Sigmoid colon (tissue), 4 donors: Measurements from ENCODE around the gene OR2T3.
"Not testable (repeated sequence)": the region's sequence is repeated elsewhere in the genome, so short reads cannot be mapped to it uniquely, and the experiment has no call there.

Experiments used
- EP300 ChIP-seq, 4 donors: sonication (generic); formaldehyde crosslinking; IDR thresholded peaks; one replicate each; pipeline ENCODE4 v1.6.1; 2017; ENCODE audit warnings: antibody characterized with exemption in 4 of 4
- POLR2A ChIP-seq, 2 donors: fragments of 450-650 bp; IDR thresholded peaks; one replicate each; pipeline ENCODE4 v1.6.1; 2016; ENCODE audit warnings: antibody characterized with exemption in 2 of 2, mild to moderate bottlenecking in 2 of 2, moderate library complexity in 2 of 2
- POLR2AphosphoS5 ChIP-seq, 4 donors: sonication (generic); formaldehyde crosslinking; IDR thresholded peaks; one replicate each; pipeline ENCODE4 v1.6.1; 2017; ENCODE audit warnings: antibody characterized with exemption in 4 of 4
- TF ChIP-seq, protein P1 (sequence below), 4 experiments: fragments of 450-650 bp in 3 of 4; fragments of 200-600 bp in 1 of 4; IDR thresholded peaks; one replicate each; pipeline ENCODE4 v1.5.1; 2016 to 2019; ENCODE audit warnings: antibody characterized with exemption in 4 of 4, mild to moderate bottlenecking in 3 of 4, moderate library complexity in 2 of 4

DNA sequence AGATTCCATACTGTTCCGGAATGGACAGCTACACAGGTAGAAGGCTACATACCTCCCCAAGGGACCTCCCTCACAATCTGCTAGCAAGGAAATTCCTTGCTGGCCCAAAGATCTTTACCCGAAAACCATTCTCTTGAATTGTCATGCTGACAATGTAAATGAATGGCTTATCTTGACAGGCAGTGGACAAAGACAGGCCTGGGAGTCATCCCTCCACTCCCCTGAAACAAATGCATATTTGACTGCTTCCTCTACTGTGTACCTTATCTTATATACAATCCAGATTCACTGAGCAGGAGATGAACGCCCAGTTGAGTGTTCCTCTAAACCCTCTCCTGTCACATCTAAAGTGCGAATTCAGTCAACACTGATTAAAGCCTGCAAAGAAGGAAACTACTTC is 28.5 kb upstream of the OR2T3 start:
- TF ChIP-seq, protein P1, sequence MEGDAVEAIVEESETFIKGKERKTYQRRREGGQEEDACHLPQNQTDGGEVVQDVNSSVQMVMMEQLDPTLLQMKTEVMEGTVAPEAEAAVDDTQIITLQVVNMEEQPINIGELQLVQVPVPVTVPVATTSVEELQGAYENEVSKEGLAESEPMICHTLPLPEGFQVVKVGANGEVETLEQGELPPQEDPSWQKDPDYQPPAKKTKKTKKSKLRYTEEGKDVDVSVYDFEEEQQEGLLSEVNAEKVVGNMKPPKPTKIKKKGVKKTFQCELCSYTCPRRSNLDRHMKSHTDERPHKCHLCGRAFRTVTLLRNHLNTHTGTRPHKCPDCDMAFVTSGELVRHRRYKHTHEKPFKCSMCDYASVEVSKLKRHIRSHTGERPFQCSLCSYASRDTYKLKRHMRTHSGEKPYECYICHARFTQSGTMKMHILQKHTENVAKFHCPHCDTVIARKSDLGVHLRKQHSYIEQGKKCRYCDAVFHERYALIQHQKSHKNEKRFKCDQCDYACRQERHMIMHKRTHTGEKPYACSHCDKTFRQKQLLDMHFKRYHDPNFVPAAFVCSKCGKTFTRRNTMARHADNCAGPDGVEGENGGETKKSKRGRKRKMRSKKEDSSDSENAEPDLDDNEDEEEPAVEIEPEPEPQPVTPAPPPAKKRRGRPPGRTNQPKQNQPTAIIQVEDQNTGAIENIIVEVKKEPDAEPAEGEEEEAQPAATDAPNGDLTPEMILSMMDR (IDR thresholded peaks at IDR 0.05) = not testable (repeated sequence)
- TF ChIP-seq POLR2A, EP300, POLR2AphosphoS5 (IDR thresholded peaks at IDR 0.05): not testable (repeated sequence)
